Suppressor macrophage treated with lipopolysaccharide for 1 hour (primary cell): ENCODE data around the gene CACNG6.
A peak's percentile ranks its signal among the peaks of the same experiment; 100 is the strongest.

Source experiments
- DNase-seq, 3 donors: peaks; one replicate each; pipeline ENCODE4 v3.0.0-alpha.2; 2020 to 2022

CACNG6 gene

DNA sequence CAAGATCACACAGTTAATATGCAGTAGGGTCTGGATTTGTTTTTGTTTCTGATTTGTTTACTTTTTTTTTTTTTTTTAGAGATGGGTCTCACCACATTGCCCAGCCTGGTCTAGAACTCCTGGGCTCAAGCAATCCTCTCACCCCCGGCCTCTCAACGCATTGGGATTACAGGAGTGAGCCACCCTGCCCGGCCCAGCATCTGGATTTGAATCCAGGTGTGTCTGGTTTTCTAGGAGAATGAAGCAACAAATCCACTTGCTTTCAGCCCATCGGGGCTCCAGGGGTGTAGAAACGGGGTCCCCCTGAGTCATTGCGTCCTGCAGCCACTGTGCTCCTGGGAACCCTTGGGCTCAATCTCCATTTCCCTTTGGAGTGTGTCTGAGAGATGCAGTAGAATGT, 22.1 kb upstream of the CACNG6 start:
- no peak for DNase-seq

DNA sequence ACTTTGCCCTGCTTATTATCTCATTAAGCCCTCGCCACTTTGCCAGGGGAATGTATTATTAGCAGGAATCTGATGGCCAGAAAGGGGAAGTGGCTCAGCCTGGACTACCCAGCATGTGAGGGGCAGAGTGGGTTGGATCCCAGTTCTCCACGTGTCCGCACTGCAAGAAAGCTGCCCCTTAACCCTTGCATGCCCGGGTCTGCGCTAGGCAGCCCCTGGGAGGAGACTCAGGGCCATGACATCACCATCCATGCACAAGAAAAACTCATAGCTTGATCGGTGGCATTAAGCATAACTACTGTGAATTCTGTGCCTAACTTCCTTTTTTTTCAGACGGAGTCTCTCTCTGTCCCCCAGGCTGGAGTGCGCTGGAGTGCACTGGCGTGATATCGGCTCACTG, 19.8 kb upstream of the CACNG6 start:
- peak; percentile 77 to 86 (median 84) for DNase-seq

DNA sequence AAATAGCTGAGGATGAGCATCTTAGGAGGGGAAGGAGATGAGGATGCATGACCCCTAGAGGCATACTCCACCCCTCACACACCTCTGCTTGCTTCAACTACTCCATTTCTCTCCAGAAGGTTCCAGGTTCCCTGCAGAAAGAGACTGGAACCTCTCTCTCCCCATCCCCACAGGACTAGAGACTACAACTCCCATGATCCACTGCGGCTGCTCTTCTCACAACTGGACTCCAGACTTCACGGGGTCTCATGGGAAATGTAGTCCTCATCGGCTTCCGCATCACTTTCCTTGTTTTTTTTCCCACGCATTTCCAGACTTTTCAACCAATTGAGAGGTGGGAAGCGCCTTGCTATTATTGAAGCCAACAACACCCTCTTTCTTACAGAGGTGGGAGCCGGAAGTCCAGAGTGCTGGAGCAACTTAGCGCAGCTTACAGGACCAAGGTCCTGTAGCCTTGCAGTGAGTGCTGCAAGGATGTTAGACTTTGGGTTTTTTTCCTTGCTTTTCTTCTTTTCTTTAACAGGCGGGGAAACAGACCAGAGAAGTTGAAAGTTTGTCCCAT, 13.9 kb upstream of the CACNG6 start:
- peak; percentile 82 to 90 (median 86) for DNase-seq

DNA sequence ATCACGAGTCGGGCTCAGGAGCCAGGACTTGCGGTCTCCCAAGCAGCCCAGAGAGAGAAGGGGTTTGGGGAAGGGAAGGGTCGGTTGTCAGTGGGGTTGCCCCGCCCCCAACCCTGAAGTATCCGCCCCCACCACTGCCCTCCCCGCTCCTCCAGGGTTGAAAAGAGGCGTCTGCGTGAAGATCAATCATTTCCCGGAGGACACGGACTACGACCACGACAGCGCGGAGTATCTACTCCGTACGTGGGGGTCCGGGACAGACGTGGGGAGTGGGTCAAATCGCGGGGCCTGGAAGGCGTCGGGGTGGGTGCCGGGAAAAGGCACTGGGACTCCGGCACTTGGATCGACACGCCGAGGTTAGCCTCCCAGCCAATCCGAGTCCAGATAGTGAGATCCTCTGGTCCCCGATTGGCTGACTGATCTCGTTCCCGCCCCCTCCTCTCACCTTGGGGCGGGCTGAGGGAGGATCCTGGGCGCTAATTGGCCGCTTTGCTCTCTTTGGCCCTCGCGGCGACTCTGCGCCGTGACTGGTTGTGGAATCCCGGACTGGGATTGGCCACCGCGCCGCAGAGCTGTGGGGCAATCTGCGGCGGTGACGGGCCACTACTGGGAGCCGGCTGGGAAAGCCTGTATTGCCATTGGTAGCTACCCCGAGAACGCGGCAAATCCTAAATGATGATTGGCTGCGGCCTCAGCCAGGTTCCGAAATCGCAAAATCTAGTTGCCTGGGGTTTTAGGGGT, 13.3 kb upstream of the CACNG6 start:
- DNase-seq = peak; percentile 61 to 82 (median 80)

DNA sequence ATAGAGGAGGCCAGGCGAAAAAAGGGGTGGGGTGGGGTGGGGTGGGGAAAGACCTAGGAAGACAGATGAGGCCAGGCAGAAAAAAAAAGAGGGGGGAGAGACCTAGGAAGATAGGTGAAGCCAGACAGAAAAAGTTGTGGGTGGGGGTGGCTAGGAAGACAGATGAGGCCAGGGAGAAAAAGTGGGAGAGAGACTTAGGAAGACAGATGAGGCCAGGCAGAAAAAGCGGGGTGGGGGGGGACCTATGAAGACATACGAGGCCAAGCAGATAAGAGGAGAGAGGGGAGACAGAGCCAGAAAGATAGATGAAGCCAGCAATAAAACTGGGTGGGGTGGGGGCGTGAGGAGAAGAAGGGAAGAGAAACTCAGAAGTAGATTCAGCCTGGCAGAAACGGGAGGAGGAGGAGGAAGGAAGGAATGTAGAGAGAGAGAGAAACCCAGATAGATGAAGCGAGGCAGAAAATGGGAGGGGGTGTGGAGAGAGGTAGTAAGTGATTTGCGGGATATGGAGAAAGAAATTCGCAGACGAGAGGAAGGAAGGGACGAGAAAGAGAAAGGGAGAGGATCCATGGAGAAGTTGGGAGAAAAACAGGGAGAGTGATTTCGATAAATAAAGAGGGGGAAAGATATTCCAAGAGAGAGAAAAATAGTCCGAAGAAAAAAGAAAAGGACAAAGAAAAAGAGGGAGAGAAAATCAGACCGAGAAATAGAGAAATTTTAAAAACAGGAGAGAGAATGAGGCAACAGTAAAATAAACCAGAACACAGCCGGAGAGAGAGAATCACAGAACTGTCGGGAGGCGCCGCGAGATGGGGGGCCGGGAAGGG, 12.2 kb upstream of the CACNG6 start:
- no peak for DNase-seq

DNA sequence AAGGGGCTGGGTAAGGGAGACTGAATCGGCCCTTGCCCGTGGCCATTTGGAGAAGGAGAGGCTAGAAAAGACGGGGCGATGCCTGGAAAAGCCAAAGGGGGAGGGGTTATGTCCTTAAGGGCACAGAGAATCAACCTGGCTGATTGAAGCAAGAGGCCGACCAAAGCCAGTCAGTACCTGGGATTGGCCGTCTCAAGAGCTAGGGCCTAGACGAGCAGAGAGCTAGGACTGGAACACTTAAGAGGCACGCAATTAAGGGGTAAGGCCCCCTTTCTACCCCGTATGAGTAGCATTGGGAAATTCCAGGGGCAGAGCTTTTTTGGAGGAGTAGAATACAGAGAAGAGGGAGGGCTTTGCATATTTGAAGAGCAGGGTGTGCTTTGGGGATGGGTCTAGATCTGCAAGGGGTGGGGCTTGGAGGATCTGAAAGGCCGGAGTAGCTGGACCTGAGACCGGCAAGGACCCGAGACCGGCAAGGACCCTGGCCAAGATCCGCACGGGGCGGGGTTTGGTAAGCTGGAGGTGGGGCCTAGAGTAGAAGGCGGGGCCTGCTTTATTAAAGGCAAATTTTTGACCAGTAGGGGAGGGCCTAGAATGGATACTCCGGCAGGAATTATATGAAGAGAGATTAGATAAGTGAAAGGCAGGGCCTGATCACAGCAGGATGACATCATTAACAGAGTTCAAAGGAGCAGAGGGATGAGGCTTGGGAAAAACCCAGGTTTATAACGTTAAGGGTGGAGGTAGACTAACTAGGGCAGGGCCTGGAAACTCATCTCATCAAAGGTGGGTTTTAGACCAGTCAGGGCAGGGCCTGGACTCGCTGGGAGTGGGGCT, 10.7 kb upstream of the CACNG6 start:
- peak in 1 of 3 donors; percentile 23 for DNase-seq

DNA sequence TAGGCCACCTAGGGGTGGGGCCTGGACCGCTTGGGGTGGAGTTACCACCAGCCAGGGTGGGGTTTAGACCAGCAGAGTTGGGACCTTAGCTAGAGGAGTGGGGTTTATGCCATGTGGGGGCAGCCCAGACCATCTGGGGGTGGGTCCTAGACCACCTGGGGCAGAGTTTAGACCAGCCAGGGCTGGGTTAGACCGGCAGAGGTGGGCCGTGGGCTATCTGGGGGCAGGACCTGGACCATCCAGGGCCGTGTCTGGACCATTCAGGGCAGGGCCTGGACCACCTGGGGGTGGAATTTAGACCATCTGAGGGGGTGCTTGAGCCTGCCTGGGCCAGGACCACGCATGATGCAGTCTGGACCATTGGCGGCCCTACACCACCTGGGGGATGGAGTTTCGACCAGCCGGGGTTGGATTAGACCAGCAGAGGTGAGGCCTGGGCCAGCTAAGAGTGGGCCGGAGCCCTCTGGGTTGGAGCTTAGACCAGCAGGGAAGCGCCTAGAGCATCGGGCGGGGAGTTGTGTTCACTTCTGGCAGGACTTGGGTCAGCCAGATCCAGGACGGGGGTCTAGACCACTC, 10.0 kb upstream of the CACNG6 start:
- DNase-seq = no peak

DNA sequence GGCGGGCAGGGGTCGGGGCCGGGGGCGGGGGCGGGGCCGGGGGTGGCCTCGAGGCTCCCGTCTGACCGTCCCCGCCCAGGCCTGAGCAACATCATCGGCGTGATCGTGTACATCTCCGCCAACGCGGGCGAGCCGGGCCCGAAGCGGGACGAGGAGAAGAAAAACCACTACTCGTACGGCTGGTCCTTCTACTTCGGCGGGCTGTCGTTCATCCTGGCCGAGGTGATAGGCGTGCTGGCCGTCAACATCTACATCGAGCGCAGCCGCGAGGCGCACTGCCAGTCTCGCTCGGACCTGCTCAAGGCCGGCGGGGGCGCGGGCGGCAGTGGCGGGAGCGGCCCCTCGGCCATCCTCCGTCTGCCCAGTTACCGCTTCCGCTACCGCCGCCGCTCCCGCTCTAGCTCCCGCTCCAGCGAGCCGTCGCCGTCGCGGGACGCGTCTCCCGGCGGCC, 9.4 kb upstream of the CACNG6 start:
- peak; percentile 22 to 45 (median 24) for DNase-seq

DNA sequence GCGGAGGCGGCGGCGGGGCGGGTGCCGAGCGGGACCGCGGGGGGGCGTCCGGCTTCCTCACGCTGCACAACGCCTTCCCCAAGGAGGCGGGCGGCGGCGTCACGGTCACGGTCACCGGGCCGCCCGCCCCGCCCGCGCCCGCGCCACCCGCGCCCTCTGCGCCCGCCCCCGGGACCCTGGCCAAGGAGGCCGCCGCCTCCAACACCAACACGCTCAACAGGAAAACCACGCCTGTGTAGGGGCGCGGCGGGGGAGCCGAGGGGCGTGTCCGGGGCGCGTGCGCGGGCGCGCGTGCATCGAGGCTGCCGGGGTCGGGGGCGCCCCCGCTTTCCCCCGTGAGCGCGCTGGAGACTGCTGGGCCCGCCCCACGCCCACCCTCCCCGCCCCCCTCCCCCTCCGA, 8.8 kb upstream of the CACNG6 start:
- peak; percentile 38 to 70 (median 53) for DNase-seq

DNA sequence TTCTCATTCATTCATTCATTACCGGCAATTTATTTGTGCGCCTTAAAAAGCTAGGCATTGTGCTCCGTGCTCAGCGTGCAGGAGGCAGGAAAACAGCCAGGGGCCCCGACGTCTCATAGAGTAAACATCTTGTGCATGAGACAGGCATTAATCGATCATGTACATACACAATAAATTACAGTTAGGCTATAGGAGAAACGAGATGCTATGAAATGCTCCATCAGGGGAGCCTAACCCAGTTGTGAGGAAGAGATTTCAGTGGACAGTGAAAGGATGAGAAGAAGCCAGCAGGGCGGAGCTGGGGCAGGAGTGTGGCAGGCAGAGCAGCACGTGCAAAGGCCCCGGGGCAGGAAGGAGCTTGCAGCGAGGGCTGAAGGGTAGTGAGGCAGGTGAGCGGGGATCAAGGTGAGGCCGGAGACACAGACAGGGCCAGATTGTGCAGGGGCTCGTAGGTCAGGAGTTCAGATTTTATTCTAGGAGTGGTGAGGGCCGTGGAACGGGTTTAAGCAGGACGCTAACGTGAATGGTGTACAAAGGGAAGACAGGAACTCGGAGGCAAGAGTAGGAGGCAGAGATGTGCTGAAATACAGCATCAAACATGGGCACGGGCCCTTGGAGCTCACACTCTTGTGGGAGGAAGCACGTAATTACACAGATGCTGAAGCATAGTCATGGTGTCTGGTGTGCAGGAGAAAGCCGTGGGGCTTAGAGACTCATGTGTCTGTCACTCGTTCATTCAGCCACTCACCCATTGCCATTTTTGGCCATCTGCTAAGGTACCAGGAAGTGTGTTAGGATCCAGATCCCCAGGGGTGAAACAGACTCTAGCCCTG, 7.8 kb upstream of the CACNG6 start:
- DNase-seq = no peak

DNA sequence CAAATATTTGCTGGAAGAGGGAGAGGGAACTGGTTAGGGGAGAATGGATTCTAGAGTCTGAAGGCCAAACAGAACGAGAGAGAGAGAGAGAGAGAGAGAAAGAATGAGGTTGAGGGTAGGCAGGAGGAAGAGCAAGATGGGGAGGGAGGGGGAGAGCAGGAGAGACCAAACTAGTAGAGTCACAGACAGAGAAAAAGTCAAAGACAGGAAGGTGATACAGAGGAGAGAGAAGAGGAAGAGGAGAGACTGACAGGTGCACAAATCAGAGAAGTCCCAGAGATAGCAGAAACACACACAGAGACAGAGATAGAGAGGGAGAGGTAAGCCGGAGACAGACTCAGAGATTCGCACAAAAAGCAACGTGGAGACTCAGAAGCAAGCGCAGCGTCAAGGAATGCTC, 5.6 kb upstream of the CACNG6 start:
- no peak for DNase-seq

DNA sequence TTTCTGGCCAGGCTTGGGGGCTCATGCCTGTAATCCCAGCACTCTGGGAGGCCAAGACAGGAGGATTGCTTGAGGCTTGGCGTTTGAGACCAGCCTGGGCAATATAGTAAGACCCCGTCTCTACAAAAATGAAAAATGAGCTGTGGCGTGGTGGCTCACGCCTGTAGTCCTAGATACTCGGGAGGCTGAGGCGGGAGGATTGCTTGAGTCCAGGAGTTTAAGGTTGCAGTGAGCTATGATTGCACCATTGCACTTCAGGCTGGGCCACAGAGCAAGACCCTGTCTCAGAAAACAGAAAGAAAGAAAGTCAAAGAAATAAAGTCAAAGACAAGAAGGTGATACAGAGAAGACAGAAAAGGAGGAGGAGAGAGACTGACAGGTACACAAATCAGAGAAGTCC, 2.5 kb upstream of the CACNG6 start:
- no peak for DNase-seq

DNA sequence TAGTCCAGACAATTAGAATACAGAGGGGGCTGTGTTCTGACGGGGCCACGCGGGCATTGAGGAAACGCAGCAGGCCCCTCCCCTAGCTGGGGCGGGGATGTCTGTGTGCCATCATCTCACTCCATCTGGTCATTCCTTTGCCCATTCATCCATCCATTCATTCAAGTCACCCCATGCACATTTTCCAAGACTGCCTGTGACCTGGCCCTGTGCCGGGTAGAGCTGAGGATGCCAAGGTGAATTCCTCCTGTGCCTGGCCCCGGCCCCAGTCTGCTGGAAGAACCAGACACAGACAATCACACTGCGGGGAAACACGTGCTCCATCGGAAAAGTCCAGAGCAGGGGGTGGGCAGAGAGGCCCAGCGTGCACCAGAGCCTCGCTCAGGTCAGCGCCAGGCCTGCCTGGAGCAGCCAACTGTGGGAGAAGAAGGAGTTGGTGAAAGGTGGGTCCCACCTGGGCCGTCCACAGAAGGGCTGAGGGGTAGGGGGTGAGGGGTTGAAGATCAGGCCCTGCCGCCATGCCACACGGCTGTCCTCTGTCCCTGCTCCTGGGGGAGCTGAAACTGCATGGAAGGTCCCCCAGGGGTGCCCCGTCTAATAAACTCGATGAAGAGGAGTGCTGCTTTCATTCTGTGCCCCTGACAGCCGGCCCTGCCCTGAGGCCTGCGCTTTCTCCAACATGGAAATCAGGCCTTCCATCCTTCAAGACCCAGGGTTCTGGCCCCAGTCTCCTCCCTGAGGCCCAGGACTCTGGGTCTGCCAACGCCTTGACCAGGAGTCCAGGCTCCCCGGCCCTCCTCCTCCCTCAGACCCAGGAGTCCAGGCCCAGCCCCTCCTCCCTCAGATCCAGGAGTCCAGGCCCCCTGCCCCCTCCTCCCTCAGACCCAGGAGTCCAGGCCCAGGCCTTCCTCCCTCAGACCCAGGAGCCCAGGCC, 1.6 kb upstream of the CACNG6 start:
- DNase-seq = no peak

DNA sequence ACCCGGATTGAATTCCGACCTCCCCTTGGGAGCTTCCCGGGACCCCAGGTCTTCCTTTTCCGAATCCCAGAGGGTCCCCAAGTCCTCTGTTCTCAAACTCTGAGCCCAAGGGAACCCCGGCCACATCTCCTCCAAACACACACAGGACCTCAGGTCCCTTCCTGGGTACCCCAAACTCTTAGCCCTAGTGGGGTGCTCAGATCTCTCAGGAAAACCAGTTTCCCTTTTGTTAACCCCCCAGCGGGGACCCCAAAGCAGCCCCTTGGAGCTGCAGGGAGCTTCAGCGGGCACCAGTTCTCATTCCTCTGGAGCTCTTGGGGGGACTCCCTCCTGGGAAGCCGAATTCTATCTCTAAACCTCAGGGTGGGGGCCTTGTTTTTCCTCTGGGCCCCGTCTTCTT, 774 bp downstream of the CACNG6 start:
- DNase-seq = no peak

DNA sequence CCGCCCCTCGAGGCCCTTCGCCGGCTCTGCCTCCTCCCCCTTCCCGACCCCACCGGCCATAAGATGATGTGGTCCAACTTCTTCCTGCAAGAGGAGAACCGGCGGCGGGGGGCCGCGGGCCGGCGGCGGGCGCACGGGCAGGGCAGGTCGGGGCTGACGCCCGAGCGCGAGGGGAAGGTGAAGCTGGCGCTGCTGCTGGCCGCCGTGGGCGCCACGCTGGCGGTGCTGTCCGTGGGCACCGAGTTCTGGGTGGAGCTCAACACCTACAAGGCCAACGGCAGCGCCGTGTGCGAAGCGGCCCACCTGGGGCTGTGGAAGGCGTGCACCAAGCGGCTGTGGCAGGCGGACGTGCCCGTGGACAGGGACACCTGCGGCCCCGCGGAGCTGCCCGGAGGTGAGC, 1.4 kb downstream of the CACNG6 start:
- DNase-seq = no peak

DNA sequence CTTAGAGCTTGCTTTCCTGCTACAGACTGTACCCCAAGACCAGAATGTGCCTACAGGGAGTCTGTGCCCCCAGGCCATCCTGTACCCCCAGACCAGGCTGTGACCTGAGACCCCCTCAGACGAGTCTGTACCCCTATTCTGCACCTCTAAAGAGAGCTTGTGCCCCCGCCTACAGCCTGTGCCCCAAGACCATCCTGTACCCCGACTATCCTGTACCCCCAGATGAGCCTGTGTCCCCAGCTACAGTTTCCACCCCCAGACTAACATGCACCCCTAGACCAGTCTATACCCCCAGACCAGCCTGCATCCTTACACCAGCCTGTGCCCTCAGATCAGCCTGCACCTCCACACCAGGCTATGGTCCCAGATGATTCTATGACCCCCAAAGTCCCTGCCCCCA, 2.0 kb downstream of the CACNG6 start:
- DNase-seq = no peak

DNA sequence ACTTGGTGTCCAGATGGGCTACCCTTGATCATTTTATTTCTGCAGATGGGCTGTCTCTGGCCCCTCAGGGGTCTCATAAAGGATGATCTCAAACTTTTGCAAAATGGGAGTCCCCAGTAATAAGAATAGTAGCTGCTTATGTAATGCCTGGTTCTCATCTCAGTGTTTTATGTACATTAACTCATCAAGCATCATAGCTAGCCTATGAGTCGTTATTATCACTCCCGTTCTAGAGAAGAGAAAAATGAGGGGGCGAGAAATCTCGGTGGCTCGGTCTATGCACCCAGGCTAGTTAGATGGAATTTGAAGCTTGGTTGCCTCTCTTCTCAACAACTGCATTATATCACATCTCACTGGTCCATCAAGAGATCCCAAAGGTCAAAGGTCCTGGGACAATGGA, 3.4 kb downstream of the CACNG6 start:
- peak in 1 of 3 donors; percentile 52 for DNase-seq

DNA sequence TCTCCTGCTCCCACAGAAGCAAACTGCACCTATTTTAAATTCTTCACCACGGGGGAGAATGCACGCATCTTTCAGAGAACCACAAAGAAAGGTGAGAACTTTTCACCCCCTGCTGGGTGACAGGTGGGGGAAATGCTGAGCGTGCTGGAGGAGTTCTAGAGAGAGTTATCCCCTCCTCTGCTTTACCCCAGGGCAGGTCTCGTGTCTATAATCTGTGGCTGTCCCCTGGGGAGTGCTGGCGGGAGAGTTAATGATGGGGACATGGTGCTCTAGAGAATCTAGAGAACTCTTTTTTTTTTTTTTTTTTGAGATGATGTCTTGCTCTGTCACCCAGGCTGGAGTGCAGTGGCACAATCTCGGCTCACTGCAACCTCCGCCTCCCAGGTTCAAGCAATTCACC, 6.8 kb downstream of the CACNG6 start:
- DNase-seq = no peak

DNA sequence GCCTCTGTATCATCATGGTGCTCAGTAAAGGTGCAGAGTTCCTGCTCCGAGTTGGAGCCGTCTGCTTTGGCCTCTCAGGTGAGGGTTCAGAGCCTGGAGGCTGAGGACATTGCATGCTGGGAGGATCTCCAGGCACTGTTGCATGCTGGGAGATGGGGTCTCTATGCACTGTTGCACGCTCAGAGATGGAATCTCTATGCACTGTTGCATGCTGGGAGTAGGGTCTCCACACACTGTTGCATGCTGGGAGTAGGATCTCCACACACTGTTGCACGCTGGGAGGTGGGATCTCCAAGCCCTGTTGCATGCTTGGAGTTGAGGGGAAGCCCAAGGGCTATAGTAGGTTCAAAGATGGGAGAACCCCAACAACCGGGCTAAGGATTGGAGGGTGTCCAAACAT, 8.3 kb downstream of the CACNG6 start:
- no peak for DNase-seq

DNA sequence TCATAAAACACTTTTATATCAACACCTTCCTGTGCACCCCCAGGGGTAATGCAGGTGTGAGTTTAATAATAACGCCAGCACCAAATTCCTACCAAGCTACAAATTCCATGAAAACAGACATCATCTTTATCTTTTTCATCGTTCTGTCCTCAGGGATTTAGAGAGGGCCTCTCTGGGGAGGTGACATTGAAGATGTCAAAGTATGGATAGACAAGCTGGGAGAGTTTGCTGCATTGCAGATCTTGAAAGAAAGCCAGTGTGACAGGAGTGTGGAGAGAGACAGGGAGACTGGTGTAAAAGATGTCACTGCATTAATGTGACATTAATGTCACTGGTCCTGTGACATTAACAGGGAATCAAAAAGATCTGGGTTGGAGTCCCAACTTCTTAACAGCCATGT, 10.1 kb downstream of the CACNG6 start:
- DNase-seq = no peak
